Endodermal cell (in vitro differentiated cells): Measurements from ENCODE around the gene THAP9. TPM values are rescaled to one million over a fixed set of nuclear protein-coding genes. Genes with fewer than 3 reads are reported as not detected.
A peak's percentile ranks its signal among the peaks of the same experiment; 100 is the strongest.
"Not testable (repeated sequence)": the region's sequence is repeated elsewhere in the genome, so short reads cannot be mapped to it uniquely, and the experiment has no call there.

Experiments
- DNase-seq: peaks from one replicate; pipeline ENCODE4 v3.0.0-alpha.2; 2017
- H3K27ac ChIP-seq: 2 replicates; pipeline ENCODE4 v1.5.1; 2013; ENCODE audit warnings: mild to moderate bottlenecking, low read depth, low read length, moderate library complexity
- H3K27me3 ChIP-seq: 2 replicates; pipeline ENCODE4 v1.6.1; 2013; ENCODE audit warnings: mild to moderate bottlenecking, low read length, moderate library complexity; ENCODE audit not compliant: insufficient read depth, control insufficient read depth, poor library complexity, severe bottlenecking
- H3K36me3 ChIP-seq: 2 replicates; pipeline ENCODE4 v1.7.0; 2013; ENCODE audit warnings: mild to moderate bottlenecking, low read length, moderate library complexity; ENCODE audit not compliant: control insufficient read depth, insufficient read depth
- H3K4me1 ChIP-seq: one replicate; pipeline ENCODE4 v1.7.0; 2013; ENCODE audit warnings: low read length; ENCODE audit not compliant: control insufficient read depth, insufficient read depth
- H3K4me3 ChIP-seq: 2 replicates; pipeline ENCODE4 v1.5.1; 2013; ENCODE audit warnings: mild to moderate bottlenecking, low read length, moderate library complexity
- H3K9ac ChIP-seq: 2 replicates; pipeline ENCODE4 v1.6.1; 2013; ENCODE audit warnings: mild to moderate bottlenecking, low read length, moderate library complexity; ENCODE audit not compliant: poor library complexity, severe bottlenecking; ENCODE audit errors: extremely low read depth
- H3K9me3 ChIP-seq: 2 replicates; pipeline ENCODE4 v1.6.1; 2013; ENCODE audit warnings: mild to moderate bottlenecking, low read length, moderate library complexity; ENCODE audit not compliant: control insufficient read depth
- H3K27ac Mint-ChIP-seq: 2 replicates; pipeline ENCODE4 v1.8.0; 2020; ENCODE audit warnings: mixed read lengths
- H3K27me3 Mint-ChIP-seq: 2 replicates; pipeline ENCODE4 v1.8.0; 2021; ENCODE audit warnings: mild to moderate bottlenecking, mixed read lengths; ENCODE audit not compliant: insufficient read depth
- H3K36me3 Mint-ChIP-seq: 2 replicates; pipeline ENCODE4 v1.8.0; 2020; ENCODE audit warnings: low read depth, mixed read lengths
- H3K4me1 Mint-ChIP-seq: 2 replicates; pipeline ENCODE4 v1.8.0; 2020; ENCODE audit warnings: mixed read lengths
- H3K4me3 Mint-ChIP-seq: 2 replicates; pipeline ENCODE4 v1.8.0; 2020; ENCODE audit warnings: mild to moderate bottlenecking, moderate library complexity, mixed read lengths
- H3K9me3 Mint-ChIP-seq: 2 replicates; pipeline ENCODE4 v1.8.0; 2020; ENCODE audit warnings: mild to moderate bottlenecking, mixed read lengths
- CTCF ChIP-seq: fragments of 200-600 bp; sonication (generic); conservative IDR thresholded peaks from 2 replicates; pipeline ENCODE4 v1.5.0; 2021; ENCODE audit warnings: antibody characterized with exemption, mild to moderate bottlenecking
- WGBS, 2 experiments: methylation state at CpG; one replicate each; pipeline versions ENCODE4 v1.1.5 to v1.1.7; 2013; ENCODE audit warnings: missing lambda C conversion rate in 2 of 2, mixed read lengths in 1 of 2; ENCODE audit not compliant: insufficient coverage in 1 of 2, insufficient read length in 1 of 2; 5-methylcytosine and 5-hydroxymethylcytosine counted together
- total RNA-seq, 2 donors: library from RNA; stranded (reverse); fragmentation: NEBNext Ultra II Directional in 1 of 2; extraction: Animal tissue kit (Norgen Biotek cat#: 25700) in 1 of 2; gene quantifications; 2 replicates in 1 of 2; 3 replicates in 1 of 2; pipeline ENCODE4 v1.2.1, GENCODE V29; 2021

The THAP9 gene
- total RNA-seq, 2 donors from 2014 or later: 14.4 to 22.3 TPM

GRCh38 chr4:82851885-82852750, 48.4 kb upstream of the THAP9 start:
- Mint-ChIP-seq H3K27me3 (no peaks in the 10 kb centered on the region), H3K4me1 (no peaks in the 10 kb centered on the region), H3K27ac (no peak overlapping the region), H3K9me3 (no peaks in the 10 kb centered on the region), H3K36me3 (peaks cover 76% of the 10 kb centered on the region), H3K4me3 (no peak overlapping the region)
- H3K4me3 ChIP-seq: no peak overlapping the region
- no peak overlapping the region for H3K27ac ChIP-seq
- H3K9me3 ChIP-seq: no peaks in the 10 kb centered on the region
- no peaks in the 10 kb centered on the region for H3K27me3 ChIP-seq
- peaks cover 97% of the 10 kb centered on the region for H3K36me3 ChIP-seq
- no peak overlapping the region for H3K9ac ChIP-seq
- TF ChIP-seq CTCF: peak; percentile 78
- no peak for DNase-seq
- no peaks in the 10 kb centered on the region for H3K4me1 ChIP-seq
- 75 to 89% methylated on average over 1 of the region's 1 CpG for WGBS, 2 experiments

- H3K27ac Mint-ChIP-seq: no peak overlapping the region
- H3K4me3 Mint-ChIP-seq: no peak overlapping the region
- H3K36me3 ChIP-seq: peaks cover 97% of the 10 kb centered on the region
Measured at GRCh38 chr4:82852751-82853285, 47.7 kb upstream of the THAP9 start.

GRCh38 chr4:82860487-82860886, 40.0 kb upstream of the THAP9 start:
- H3K9me3 ChIP-seq, H3K27ac Mint-ChIP-seq, H3K4me3 ChIP-seq, H3K27me3 ChIP-seq, H3K27ac ChIP-seq, H3K27me3 Mint-ChIP-seq, DNase-seq, H3K9ac ChIP-seq, H3K4me3 Mint-ChIP-seq, H3K9me3 Mint-ChIP-seq, H3K4me1 ChIP-seq, H3K4me1 Mint-ChIP-seq: not testable (repeated sequence)
- peaks cover 58% of the 10 kb centered on the region for H3K36me3 Mint-ChIP-seq
- H3K36me3 ChIP-seq: peaks cover 86% of the 10 kb centered on the region
- 98 to 100% methylated on average over 1 to 2 of the region's 2 CpGs for WGBS, 2 experiments

More at GRCh38 chr4:82852751-82853285, 47.7 kb upstream of the THAP9 start:
- Mint-ChIP-seq H3K9me3 (no peaks in the 10 kb centered on the region), H3K36me3 (peaks cover 76% of the 10 kb centered on the region), H3K4me1 (no peaks in the 10 kb centered on the region), H3K27me3 (no peaks in the 10 kb centered on the region)
- no peak for TF ChIP-seq CTCF
- Histone ChIP-seq H3K9ac (no peak overlapping the region), H3K4me1 (no peaks in the 10 kb centered on the region), H3K9me3 (no peaks in the 10 kb centered on the region), H3K27ac (no peak overlapping the region), H3K4me3 (no peak overlapping the region), H3K27me3 (no peaks in the 10 kb centered on the region)
- DNase-seq: no peak
- 61 to 73% methylated on average over 3 to 5 of the region's 5 CpGs for WGBS, 2 experiments
